Left kidney (tissue), 1 donor: Measurements from ENCODE around the gene ERMP1. TPM values are rescaled to one million over a fixed set of nuclear protein-coding genes. Genes with fewer than 3 reads are reported as not detected.

Experiments
- polyA plus RNA-seq: library from polyadenylated mRNA; unstranded; fragments of 120-200 nt; gene quantifications from one replicate; pipeline ENCODE4 v1.2.1, GENCODE V29; 2013; ENCODE audit not compliant: insufficient read length

The ERMP1 gene
- polyA plus RNA-seq, 1 donor = 54.0 TPM

Other genes starting within 250 kb of the ERMP1 start
- 37.7 TPM for gene RIC1, start 204.0 kb downstream of the ERMP1 start, polyA plus RNA-seq
- gene MLANA, start 57.8 kb upstream of the ERMP1 start, polyA plus RNA-seq = 1.0 TPM
- gene RANBP6, start 182.5 kb upstream of the ERMP1 start, polyA plus RNA-seq = 33.2 TPM